ENCODE data around the gene DHPS. TPM values are rescaled to one million over a fixed set of nuclear protein-coding genes. Genes with fewer than 3 reads are reported as not detected.
"Not testable (repeated sequence)": the region's sequence is repeated elsewhere in the genome, so short reads cannot be mapped to it uniquely, and the experiment has no call there.

Gene DHPS
- total and polyA plus RNA-seq, 5 donors from 2014 or later = 78.5 to 122 (median 98.2) TPM

- H3K36me3 ChIP-seq (ENCODE audit: control insufficient read depth, insufficient read depth, low read length) = peaks cover 40% of the 10 kb centered on the region
- H3K9me3 Mint-ChIP-seq; H3K27ac Mint-ChIP-seq; H3K4me1 ChIP-seq (ENCODE audit: control insufficient read depth, insufficient read depth, low read length, poor library complexity, severe bottlenecking); H3K27me3 ChIP-seq (ENCODE audit: control insufficient read depth, insufficient read depth, low read length); H3K27ac ChIP-seq (ENCODE audit: insufficient read depth, low read length, poor library complexity, severe bottlenecking); ATAC-seq (ENCODE audit: low read depth in 2 of 2); DNase-seq; H3K4me3 Mint-ChIP-seq; H3K9me3 ChIP-seq (ENCODE audit: control insufficient read depth in 2 of 2, low read length in 2 of 2); H3K4me3 ChIP-seq (ENCODE audit: low read depth, low read length); H3K4me1 Mint-ChIP-seq; H3K27me3 Mint-ChIP-seq: not testable (repeated sequence)
- peaks cover 21% of the 10 kb centered on the region for H3K36me3 Mint-ChIP-seq
Observed at GRCh38 chr19:12713304-12713703, 31.6 kb upstream of the DHPS start.

DNA sequence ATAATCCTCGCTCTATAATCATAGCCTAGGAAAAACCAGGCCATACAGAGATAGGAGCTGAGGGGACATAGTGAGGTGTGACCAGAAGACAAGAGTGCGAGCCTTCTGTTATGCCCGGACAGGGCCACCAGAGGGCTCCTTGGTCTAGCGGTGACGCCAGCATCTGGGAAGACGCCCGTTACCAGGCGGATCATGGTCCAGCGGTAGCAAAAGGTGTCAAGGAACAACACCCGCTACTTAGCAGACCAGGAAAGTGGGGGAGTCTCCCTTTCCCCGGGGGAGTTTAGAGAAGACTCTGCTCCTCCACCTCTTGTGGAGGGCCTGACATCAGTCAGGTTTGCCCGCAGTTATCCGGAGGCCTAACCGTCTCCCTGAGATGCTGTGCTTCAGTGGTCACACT is 30.4 kb upstream of the DHPS start:
- not testable (repeated sequence) for ATAC-seq (ENCODE audit: low read depth in 2 of 2); H3K4me1 Mint-ChIP-seq; H3K27me3 ChIP-seq (ENCODE audit: control insufficient read depth, insufficient read depth, low read length); H3K27ac Mint-ChIP-seq; H3K4me1 ChIP-seq (ENCODE audit: control insufficient read depth, insufficient read depth, low read length, poor library complexity, severe bottlenecking); H3K4me3 Mint-ChIP-seq; DNase-seq; H3K27ac ChIP-seq (ENCODE audit: insufficient read depth, low read length, poor library complexity, severe bottlenecking); H3K9me3 ChIP-seq (ENCODE audit: control insufficient read depth in 2 of 2, low read length in 2 of 2); H3K27me3 Mint-ChIP-seq; H3K9me3 Mint-ChIP-seq; H3K4me3 ChIP-seq (ENCODE audit: low read depth, low read length)
- H3K36me3 ChIP-seq (ENCODE audit: control insufficient read depth, insufficient read depth, low read length) = peaks cover 39% of the 10 kb centered on the region
- H3K36me3 Mint-ChIP-seq = peaks cover 21% of the 10 kb centered on the region

GRCh38 chr19:12711187-12711586 is 29.5 kb upstream of the DHPS start:
- ATAC-seq (ENCODE audit: low read depth in 2 of 2) = no peak
- Histone ChIP-seq H3K27ac (ENCODE audit: insufficient read depth, low read length, poor library complexity, severe bottlenecking) (no peak overlapping the region), H3K4me3 (ENCODE audit: low read depth, low read length) (no peak overlapping the region), H3K27me3 (ENCODE audit: control insufficient read depth, insufficient read depth, low read length) (no peaks in the 10 kb centered on the region), H3K4me1 (ENCODE audit: control insufficient read depth, insufficient read depth, low read length, poor library complexity, severe bottlenecking) (no peaks in the 10 kb centered on the region), H3K36me3 (ENCODE audit: control insufficient read depth, insufficient read depth, low read length) (peaks cover 42% of the 10 kb centered on the region), H3K9me3 (ENCODE audit: control insufficient read depth in 2 of 2, low read length in 2 of 2) (no peaks in the 10 kb centered on the region)
- Mint-ChIP-seq H3K36me3 (peaks cover 20% of the 10 kb centered on the region), H3K27me3 (no peaks in the 10 kb centered on the region), H3K27ac (no peak overlapping the region), H3K4me1 (no peaks in the 10 kb centered on the region), H3K9me3 (no peaks in the 10 kb centered on the region), H3K4me3 (no peak overlapping the region)
- DNase-seq = no peak

DNA sequence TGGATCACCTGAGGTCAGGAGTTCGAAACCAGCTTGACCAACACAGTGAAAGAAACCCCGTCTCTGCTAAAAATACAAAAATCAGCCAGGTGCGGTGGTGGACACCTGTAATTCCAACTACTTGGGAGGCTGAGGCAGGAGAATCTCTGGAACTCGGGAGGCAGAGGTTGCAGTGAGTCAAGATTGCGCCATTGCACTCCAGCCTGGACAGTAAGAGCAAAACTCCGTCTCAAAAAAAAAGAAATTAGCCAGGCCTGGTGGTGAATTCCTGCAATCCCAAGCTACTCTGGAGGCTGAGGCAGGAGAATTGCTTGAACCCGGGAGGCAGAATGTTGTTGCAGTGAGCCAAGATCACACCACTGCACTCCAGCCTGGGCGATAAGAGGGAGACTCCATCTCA is 27.0 kb upstream of the DHPS start:
- Mint-ChIP-seq H3K9me3 (no peaks in the 10 kb centered on the region), H3K4me1 (no peaks in the 10 kb centered on the region), H3K4me3 (no peak overlapping the region), H3K36me3 (peaks cover 20% of the 10 kb centered on the region), H3K27ac (no peak overlapping the region), H3K27me3 (no peaks in the 10 kb centered on the region)
- H3K27me3 ChIP-seq (ENCODE audit: control insufficient read depth, insufficient read depth, low read length) = no peaks in the 10 kb centered on the region
- no peaks in the 10 kb centered on the region for H3K9me3 ChIP-seq (ENCODE audit: control insufficient read depth in 2 of 2, low read length in 2 of 2)
- H3K4me3 ChIP-seq (ENCODE audit: low read depth, low read length) = no peak overlapping the region
- no peak overlapping the region for H3K27ac ChIP-seq (ENCODE audit: insufficient read depth, low read length, poor library complexity, severe bottlenecking)
- peaks cover 46% of the 10 kb centered on the region for H3K36me3 ChIP-seq (ENCODE audit: control insufficient read depth, insufficient read depth, low read length)
- DNase-seq (no peak), ATAC-seq (ENCODE audit: low read depth in 2 of 2) (no peak)
- no peaks in the 10 kb centered on the region for H3K4me1 ChIP-seq (ENCODE audit: control insufficient read depth, insufficient read depth, low read length, poor library complexity, severe bottlenecking)

DNA sequence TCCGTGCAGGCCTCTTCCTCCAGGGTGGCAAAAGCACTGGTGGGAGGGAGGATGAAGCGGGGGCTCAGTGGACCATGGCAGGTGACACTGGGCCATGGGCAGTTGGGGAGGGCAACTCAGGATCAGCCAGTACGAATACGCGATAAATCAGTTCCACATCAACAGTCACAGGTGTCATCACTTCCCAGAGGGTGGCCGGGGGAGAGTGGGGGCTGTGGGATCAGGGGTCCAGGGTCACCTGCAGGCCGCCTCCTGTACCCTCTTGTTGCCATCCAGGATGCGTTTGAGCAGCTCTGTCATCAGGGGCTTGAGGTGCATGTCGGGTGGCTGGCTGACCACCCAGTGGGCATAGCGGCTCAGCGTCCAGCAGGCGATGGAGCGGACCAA is 24.6 kb upstream of the DHPS start:
- Mint-ChIP-seq H3K9me3 (no peaks in the 10 kb centered on the region), H3K27ac (no peak overlapping the region), H3K27me3 (no peaks in the 10 kb centered on the region), H3K36me3 (peaks cover 24% of the 10 kb centered on the region), H3K4me3 (no peak overlapping the region), H3K4me1 (no peaks in the 10 kb centered on the region)
- ATAC-seq (ENCODE audit: low read depth in 2 of 2) (no peak), DNase-seq (no peak)
- Histone ChIP-seq H3K4me3 (ENCODE audit: low read depth, low read length) (no peak overlapping the region), H3K27ac (ENCODE audit: insufficient read depth, low read length, poor library complexity, severe bottlenecking) (no peak overlapping the region), H3K4me1 (ENCODE audit: control insufficient read depth, insufficient read depth, low read length, poor library complexity, severe bottlenecking) (no peaks in the 10 kb centered on the region), H3K36me3 (ENCODE audit: control insufficient read depth, insufficient read depth, low read length) (peaks cover 46% of the 10 kb centered on the region), H3K9me3 (ENCODE audit: control insufficient read depth in 2 of 2, low read length in 2 of 2) (no peaks in the 10 kb centered on the region), H3K27me3 (ENCODE audit: control insufficient read depth, insufficient read depth, low read length) (no peaks in the 10 kb centered on the region)

DNA sequence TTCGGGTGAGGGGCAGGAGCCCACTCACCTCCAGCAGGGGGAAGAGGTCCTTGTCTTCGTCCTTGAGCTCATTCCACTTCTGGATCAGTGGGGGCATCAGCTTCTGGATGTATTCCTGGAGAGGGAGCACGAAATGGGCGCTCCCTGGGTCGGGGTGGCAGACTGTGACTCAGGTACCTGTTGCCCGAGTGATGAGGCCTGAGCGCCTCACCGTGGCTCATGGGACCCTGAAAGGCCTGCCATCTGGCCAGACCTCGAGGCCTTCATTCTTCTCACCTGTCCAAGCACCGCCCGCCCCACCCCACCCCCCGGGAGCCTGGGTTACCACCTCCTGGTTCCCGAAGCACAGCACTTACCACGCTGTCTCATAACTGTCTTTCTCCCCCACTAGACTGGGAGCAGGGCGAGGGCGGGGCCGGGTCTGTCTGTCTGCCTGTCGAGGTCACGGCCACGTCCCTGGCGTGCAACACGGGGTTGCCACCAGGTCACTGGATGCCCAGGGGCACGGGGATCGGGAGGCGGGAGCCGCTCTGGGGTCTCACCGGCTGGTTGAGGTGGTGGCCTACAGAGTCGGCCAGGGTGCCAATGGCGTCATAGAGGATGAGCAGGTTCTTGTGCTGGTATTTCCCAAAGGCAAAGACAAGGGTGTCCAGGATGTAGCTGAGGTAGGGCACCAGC is 24.1 kb upstream of the DHPS start:
- Histone ChIP-seq H3K4me3 (ENCODE audit: low read depth, low read length) (no peak overlapping the region), H3K36me3 (ENCODE audit: control insufficient read depth, insufficient read depth, low read length) (peaks cover 42% of the 10 kb centered on the region), H3K27ac (ENCODE audit: insufficient read depth, low read length, poor library complexity, severe bottlenecking) (no peak overlapping the region), H3K27me3 (ENCODE audit: control insufficient read depth, insufficient read depth, low read length) (no peaks in the 10 kb centered on the region), H3K4me1 (ENCODE audit: control insufficient read depth, insufficient read depth, low read length, poor library complexity, severe bottlenecking) (no peaks in the 10 kb centered on the region), H3K9me3 (ENCODE audit: control insufficient read depth in 2 of 2, low read length in 2 of 2) (no peaks in the 10 kb centered on the region)
- ATAC-seq (ENCODE audit: low read depth in 2 of 2) (no peak), DNase-seq (no peak)
- Mint-ChIP-seq H3K4me3 (no peak overlapping the region), H3K4me1 (no peaks in the 10 kb centered on the region), H3K36me3 (peaks cover 24% of the 10 kb centered on the region), H3K27ac (no peak overlapping the region), H3K27me3 (no peaks in the 10 kb centered on the region), H3K9me3 (no peaks in the 10 kb centered on the region)

DNA sequence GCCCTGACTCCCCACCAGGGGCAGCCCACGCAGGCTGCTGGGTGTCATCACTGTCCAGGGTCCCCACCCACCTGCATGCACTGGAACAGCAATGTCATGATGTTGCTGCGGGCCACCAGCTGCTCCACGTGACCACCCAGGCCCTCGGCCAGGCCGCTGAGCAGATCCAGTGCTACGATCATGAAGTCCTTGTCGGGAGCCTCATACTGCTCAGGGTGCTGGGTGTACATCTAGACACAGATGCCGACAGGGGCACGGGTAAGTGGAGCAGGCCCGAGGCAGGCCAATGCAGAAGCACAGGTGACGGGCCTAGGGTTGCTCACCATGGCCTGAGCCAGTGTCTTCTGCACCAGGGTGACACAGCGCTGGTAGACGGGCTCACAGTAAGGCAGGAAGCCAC is 23.5 kb upstream of the DHPS start:
- peaks cover 37% of the 10 kb centered on the region for H3K36me3 ChIP-seq (ENCODE audit: control insufficient read depth, insufficient read depth, low read length)
- no peaks in the 10 kb centered on the region for H3K4me1 ChIP-seq (ENCODE audit: control insufficient read depth, insufficient read depth, low read length, poor library complexity, severe bottlenecking)
- Mint-ChIP-seq H3K27ac (peak overlapping the region in 1 of 3 donors; percentile 25), H3K9me3 (no peaks in the 10 kb centered on the region), H3K4me3 (no peak overlapping the region), H3K27me3 (no peaks in the 10 kb centered on the region), H3K36me3 (peaks cover 19% of the 10 kb centered on the region), H3K4me1 (no peaks in the 10 kb centered on the region)
- no peak overlapping the region for H3K27ac ChIP-seq (ENCODE audit: insufficient read depth, low read length, poor library complexity, severe bottlenecking)
- ATAC-seq (ENCODE audit: low read depth in 2 of 2) (no peak), DNase-seq (no peak)
- H3K9me3 ChIP-seq (ENCODE audit: control insufficient read depth in 2 of 2, low read length in 2 of 2) = no peaks in the 10 kb centered on the region
- H3K27me3 ChIP-seq (ENCODE audit: control insufficient read depth, insufficient read depth, low read length) = no peaks in the 10 kb centered on the region
- H3K4me3 ChIP-seq (ENCODE audit: low read depth, low read length) = no peak overlapping the region

DNA sequence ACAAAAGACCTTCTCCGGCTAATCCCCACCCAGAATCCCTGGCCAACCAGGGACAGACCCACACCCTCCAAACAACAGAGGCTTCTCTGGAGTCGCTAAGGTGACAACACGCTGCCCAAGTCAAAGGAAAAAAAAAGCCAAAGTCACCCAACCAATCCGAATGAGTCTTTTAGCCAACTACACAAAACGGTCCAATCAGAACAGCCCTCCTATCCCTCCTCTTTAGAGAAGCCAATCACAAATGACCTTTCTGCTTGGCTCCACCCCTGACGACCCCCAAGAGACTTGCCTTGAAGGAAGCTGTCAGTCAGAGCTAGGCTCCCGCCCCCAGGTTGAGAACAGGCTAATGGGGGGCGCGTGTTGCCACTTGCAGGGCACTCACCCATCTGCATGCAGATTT is 21.4 kb upstream of the DHPS start:
- peaks cover 22% of the 10 kb centered on the region for H3K36me3 Mint-ChIP-seq
- H3K4me3 ChIP-seq (ENCODE audit: low read depth, low read length) = no peak overlapping the region
- no peaks in the 10 kb centered on the region for H3K4me1 ChIP-seq (ENCODE audit: control insufficient read depth, insufficient read depth, low read length, poor library complexity, severe bottlenecking)
- no peak for ATAC-seq (ENCODE audit: low read depth in 2 of 2)
- H3K4me3 Mint-ChIP-seq = no peak overlapping the region
- peaks cover 33% of the 10 kb centered on the region for H3K36me3 ChIP-seq (ENCODE audit: control insufficient read depth, insufficient read depth, low read length)
- peaks cover 2 to 4% (median 3%) of the 10 kb centered on the region in 4 donors for H3K4me1 Mint-ChIP-seq
- H3K9me3 ChIP-seq (ENCODE audit: control insufficient read depth in 2 of 2, low read length in 2 of 2) = no peaks in the 10 kb centered on the region
- no peak overlapping the region for H3K27ac Mint-ChIP-seq
- no peaks in the 10 kb centered on the region for H3K27me3 ChIP-seq (ENCODE audit: control insufficient read depth, insufficient read depth, low read length)
- no peaks in the 10 kb centered on the region for H3K27me3 Mint-ChIP-seq
- H3K9me3 Mint-ChIP-seq = no peaks in the 10 kb centered on the region
- no peak overlapping the region for H3K27ac ChIP-seq (ENCODE audit: insufficient read depth, low read length, poor library complexity, severe bottlenecking)
- DNase-seq = peak in 1 of 3 donors; percentile 38
